ENCODE data around the gene UFC1. TPM values are rescaled to one million over a fixed set of nuclear protein-coding genes. Genes with fewer than 3 reads are reported as not detected.

Gene UFC1
- total and polyA plus RNA-seq, 2 donors (not counting 1 experiment from before 2014, with no cell fraction given), result 91.0 to 128 TPM

DNA sequence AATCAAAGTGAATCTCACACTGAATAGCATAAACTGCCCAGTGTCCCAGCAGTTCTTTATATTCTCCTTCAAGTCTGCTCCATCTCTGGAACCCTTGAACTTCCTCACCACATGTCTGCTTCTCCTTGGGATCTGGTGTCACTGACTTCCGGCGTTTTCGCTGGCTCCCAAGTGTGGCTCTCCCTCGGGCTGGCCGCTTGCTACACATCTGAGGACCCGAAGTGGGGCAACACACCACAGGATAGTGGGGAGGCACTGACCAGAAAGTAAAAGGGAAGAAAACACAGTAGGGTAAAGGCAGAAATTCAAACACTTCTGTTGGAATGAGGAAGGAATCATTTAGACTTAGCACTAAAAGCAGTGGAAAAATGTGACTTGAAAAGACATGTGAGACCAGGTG lies 30.8 kb upstream of the UFC1 start:
- ChIA-PET CTCF (no interaction called here), POLR2A (interaction anchor here (0.7 kb wide), 1 partner anchor 27 kb away, joined by 7 read pairs; no protein-coding TSS in a partner anchor)
- Histone ChIP-seq H3K27me3 (replicated peaks in 1 of 4; ENCODE audit: control extremely low read depth in 1 of 4, control insufficient read depth in 3 of 4, insufficient read depth in 4 of 4, low read length in 3 of 4) (no peaks in the 10 kb centered on the region), H3K79me2 (ENCODE audit: control insufficient read depth, insufficient read depth, low read length) (peaks cover 45% of the 10 kb centered on the region), H2AFZ (ENCODE audit: insufficient read depth, low read depth, low read length, poor library complexity, severe bottlenecking) (no peak overlapping the region), H3K4me3 (ENCODE audit: control extremely low read depth in 1 of 5, extremely low read depth in 1 of 5, insufficient read depth in 1 of 5, low read depth in 2 of 5, low read length in 4 of 5) (no peak overlapping the region), H3K27ac (ENCODE audit: low read length in 2 of 2) (peak overlapping the region in 1 of 2 donors; percentile 5), H3K9ac (ENCODE audit: low read length) (no peak overlapping the region), H3K4me1 (ENCODE audit: control insufficient read depth in 2 of 2, insufficient read depth in 2 of 2, low read length in 2 of 2) (peaks cover 30 to 36% of the 10 kb centered on the region in 2 donors), H3K36me3 (replicated peaks in 1 of 2; ENCODE audit: control extremely low read depth in 1 of 2, control insufficient read depth in 1 of 2, extremely low read depth in 1 of 2, insufficient read depth in 2 of 2, low read length in 1 of 2) (peaks cover 2 to 62% of the 10 kb centered on the region in 2 experiments), H4K20me1 (ENCODE audit: control insufficient read depth, insufficient read depth, low read length, poor library complexity, severe bottlenecking) (no peaks in the 10 kb centered on the region), H3K9me3 (ENCODE audit: control extremely low read depth in 1 of 3, control insufficient read depth in 2 of 3, insufficient read depth in 1 of 3, low read length in 2 of 3) (no peaks in the 10 kb centered on the region), H3K4me2 (replicated peaks; ENCODE audit: low read depth, low read length, poor library complexity, severe bottlenecking) (no peak overlapping the region)
- Mint-ChIP-seq H3K9me3 (ENCODE audit: insufficient read depth) (no peaks in the 10 kb centered on the region), H3K27me3 (no peaks in the 10 kb centered on the region), H3K4me3 (no peak overlapping the region), H3K4me1 (peaks cover 48% of the 10 kb centered on the region), H3K27ac (peak overlapping the region; percentile 64)
- no peak for DNase-seq
- TF ChIP-seq, protein P1, sequence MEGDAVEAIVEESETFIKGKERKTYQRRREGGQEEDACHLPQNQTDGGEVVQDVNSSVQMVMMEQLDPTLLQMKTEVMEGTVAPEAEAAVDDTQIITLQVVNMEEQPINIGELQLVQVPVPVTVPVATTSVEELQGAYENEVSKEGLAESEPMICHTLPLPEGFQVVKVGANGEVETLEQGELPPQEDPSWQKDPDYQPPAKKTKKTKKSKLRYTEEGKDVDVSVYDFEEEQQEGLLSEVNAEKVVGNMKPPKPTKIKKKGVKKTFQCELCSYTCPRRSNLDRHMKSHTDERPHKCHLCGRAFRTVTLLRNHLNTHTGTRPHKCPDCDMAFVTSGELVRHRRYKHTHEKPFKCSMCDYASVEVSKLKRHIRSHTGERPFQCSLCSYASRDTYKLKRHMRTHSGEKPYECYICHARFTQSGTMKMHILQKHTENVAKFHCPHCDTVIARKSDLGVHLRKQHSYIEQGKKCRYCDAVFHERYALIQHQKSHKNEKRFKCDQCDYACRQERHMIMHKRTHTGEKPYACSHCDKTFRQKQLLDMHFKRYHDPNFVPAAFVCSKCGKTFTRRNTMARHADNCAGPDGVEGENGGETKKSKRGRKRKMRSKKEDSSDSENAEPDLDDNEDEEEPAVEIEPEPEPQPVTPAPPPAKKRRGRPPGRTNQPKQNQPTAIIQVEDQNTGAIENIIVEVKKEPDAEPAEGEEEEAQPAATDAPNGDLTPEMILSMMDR (IDR thresholded peaks at IDR 0.05), result no peak
- no peak for TF ChIP-seq EZH2 (IDR thresholded peaks at IDR 0.05; ENCODE audit: borderline replicate concordance, insufficient read depth, low read depth, low read length, poor library complexity, severe bottlenecking)
- intact Hi-C loops (cut with micrococcal nuclease), result no loop called here
- WGBS (ENCODE audit: insufficient coverage), result 98% methylated on average over 6 of the region's 6 CpGs
- no peak for ATAC-seq (ENCODE audit: low read depth)

DNA sequence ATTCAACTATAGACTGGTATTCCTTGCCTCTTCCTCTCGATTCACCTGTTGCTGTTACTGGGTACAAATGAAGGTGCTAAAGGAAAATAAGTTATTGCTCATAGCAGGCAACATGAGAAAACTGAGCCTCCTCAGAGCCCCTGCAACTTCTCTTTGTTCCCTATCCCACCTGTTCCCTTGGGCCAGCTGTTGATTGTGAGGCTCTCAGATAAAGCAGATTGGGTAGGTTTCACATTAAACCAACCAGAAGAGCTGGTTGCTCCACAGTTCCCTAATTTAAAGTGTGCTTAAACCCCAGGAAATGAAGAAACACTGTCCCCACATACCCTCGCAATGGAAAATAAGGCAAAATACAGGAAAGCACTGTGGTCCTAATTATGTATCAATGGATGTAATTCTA lies 26.1 kb upstream of the UFC1 start:
- ATAC-seq (ENCODE audit: low read depth), result no peak

More for the DNA sequence above, 26.1 kb upstream of the UFC1 start:
- Histone ChIP-seq H3K9me3 (ENCODE audit: control extremely low read depth in 1 of 3, control insufficient read depth in 2 of 3, insufficient read depth in 1 of 3, low read length in 2 of 3) (no peaks in the 10 kb centered on the region), H3K4me2 (replicated peaks; ENCODE audit: low read depth, low read length, poor library complexity, severe bottlenecking) (no peak overlapping the region), H3K27me3 (replicated peaks in 1 of 4; ENCODE audit: control extremely low read depth in 1 of 4, control insufficient read depth in 3 of 4, insufficient read depth in 4 of 4, low read length in 3 of 4) (no peaks in the 10 kb centered on the region), H3K27ac (ENCODE audit: low read length in 2 of 2) (peak overlapping the region in 1 of 2 donors; percentile 17), H4K20me1 (ENCODE audit: control insufficient read depth, insufficient read depth, low read length, poor library complexity, severe bottlenecking) (no peaks in the 10 kb centered on the region), H3K4me3 (ENCODE audit: control extremely low read depth in 1 of 5, extremely low read depth in 1 of 5, insufficient read depth in 1 of 5, low read depth in 2 of 5, low read length in 4 of 5) (no peak overlapping the region), H3K9ac (ENCODE audit: low read length) (no peak overlapping the region), H3K79me2 (ENCODE audit: control insufficient read depth, insufficient read depth, low read length) (peaks cover 29% of the 10 kb centered on the region), H2AFZ (ENCODE audit: insufficient read depth, low read depth, low read length, poor library complexity, severe bottlenecking) (no peak overlapping the region), H3K36me3 (replicated peaks in 1 of 2; ENCODE audit: control extremely low read depth in 1 of 2, control insufficient read depth in 1 of 2, extremely low read depth in 1 of 2, insufficient read depth in 2 of 2, low read length in 1 of 2) (peaks cover 2 to 61% of the 10 kb centered on the region in 2 experiments), H3K4me1 (ENCODE audit: control insufficient read depth in 2 of 2, insufficient read depth in 2 of 2, low read length in 2 of 2) (peaks cover 10 to 16% of the 10 kb centered on the region in 2 donors)
- no peaks in the 10 kb centered on the region for H3K9me3 Mint-ChIP-seq (ENCODE audit: insufficient read depth)
- no peak overlapping the region for H3K4me3 Mint-ChIP-seq
- POLR2A ChIA-PET, result interaction anchor here (0.5 kb wide), 1 partner anchor 69 kb away, joined by 5 read pairs; no protein-coding TSS in a partner anchor
- intact Hi-C loops (cut with micrococcal nuclease), result no loop called here
- peaks cover 38% of the 10 kb centered on the region for H3K4me1 Mint-ChIP-seq
- H3K27ac Mint-ChIP-seq, result no peak overlapping the region
- no CpG with 5 or more reads among the region's 2 CpGs for WGBS (ENCODE audit: insufficient coverage)
- DNase-seq, result no peak
- no peak for TF ChIP-seq EZH2 (IDR thresholded peaks at IDR 0.05; ENCODE audit: borderline replicate concordance, insufficient read depth, low read depth, low read length, poor library complexity, severe bottlenecking)
- TF ChIP-seq, protein P1 (IDR thresholded peaks at IDR 0.05), result no peak
- CTCF ChIA-PET, result interaction anchor here (0.6 to 2.2 kb wide), 5 partner anchors 10 to 1967 kb away, joined by 3 to 9 read pairs (median 3); partner anchors contain the start of gene KLHDC9
- no peaks in the 10 kb centered on the region for H3K27me3 Mint-ChIP-seq
